Measurements from ENCODE around the gene FAIM2.
A peak's percentile ranks its signal among the peaks of the same experiment; 100 is the strongest.

FAIM2 gene

GRCh38 chr12:49821373-49822287, 82.1 kb downstream of the FAIM2 start:
- peak overlapping the region; percentile 37 for H3K4me3 ChIP-seq (ENCODE audit: low read depth, low read length)
- no peak overlapping the region for H2BK12ac ChIP-seq (ENCODE audit: low read length)
- DNase-seq: peak; percentile 69 to 84
- H2BK120ac ChIP-seq (ENCODE audit: insufficient read depth, low read length, poor library complexity): no peak overlapping the region
- H3K27ac ChIP-seq (ENCODE audit: low read depth, low read length): no peak overlapping the region
- H3K79me2 ChIP-seq (ENCODE audit: control insufficient read depth, insufficient read depth, low read length, poor library complexity): peaks cover 1% of the 10 kb centered on the region
- no peak overlapping the region for H3K9ac ChIP-seq (ENCODE audit: low read length)
- WGBS (ENCODE audit: extremely low coverage, insufficient coverage, insufficient read length): no CpG with 5 or more reads among the region's 10 CpGs
- no peak overlapping the region for H2AK5ac ChIP-seq (ENCODE audit: low read length)
- H4K91ac ChIP-seq (ENCODE audit: low read depth, low read length): no peak overlapping the region
- no peak overlapping the region for H3K23ac ChIP-seq (ENCODE audit: low read length)
- no peak overlapping the region for H4K8ac ChIP-seq (ENCODE audit: low read depth, low read length)
- peaks cover 2% of the 10 kb centered on the region for H3K9me3 ChIP-seq (ENCODE audit: insufficient read depth, low read depth, low read length)
- peaks cover 0 to 8% of the 10 kb centered on the region in 2 experiments for H3K4me1 ChIP-seq (ENCODE audit: control insufficient read depth in 1 of 2, insufficient read depth in 2 of 2, low read length in 2 of 2)
- H2BK5ac ChIP-seq (ENCODE audit: low read depth, low read length, poor library complexity): no peak overlapping the region
- no peak overlapping the region for H2AFZ ChIP-seq (ENCODE audit: insufficient read depth, low read length, poor library complexity)
- H4K12ac ChIP-seq (ENCODE audit: low read depth, low read length): no peak overlapping the region
- H3K14ac ChIP-seq (ENCODE audit: low read length): no peak overlapping the region
- no peak overlapping the region for H3K4me2 ChIP-seq (ENCODE audit: low read length)
- H3K79me1 ChIP-seq (ENCODE audit: low read length): no peaks in the 10 kb centered on the region
- H3K18ac ChIP-seq (ENCODE audit: low read length): no peak overlapping the region
- no peaks in the 10 kb centered on the region for H3K27me3 ChIP-seq (ENCODE audit: insufficient read depth, low read length)
- H3K4ac ChIP-seq (ENCODE audit: low read depth, low read length): no peak overlapping the region
- peaks cover 7 to 11% of the 10 kb centered on the region in 2 experiments for H3K36me3 ChIP-seq (ENCODE audit: control insufficient read depth in 1 of 2, insufficient read depth in 2 of 2, low read length in 2 of 2)

- no peak overlapping the region for H2BK5ac ChIP-seq (ENCODE audit: low read depth, low read length, poor library complexity)
- peak overlapping the region; percentile 21 for H3K4ac ChIP-seq (ENCODE audit: low read depth, low read length)
- H3K79me1 ChIP-seq (ENCODE audit: low read length): no peaks in the 10 kb centered on the region
- H3K18ac ChIP-seq (ENCODE audit: low read length): no peak overlapping the region
- no peak overlapping the region for H3K23ac ChIP-seq (ENCODE audit: low read length)
- no peak overlapping the region for H3K4me2 ChIP-seq (ENCODE audit: low read length)
- no peak overlapping the region for H4K8ac ChIP-seq (ENCODE audit: low read depth, low read length)
- H2AK5ac ChIP-seq (ENCODE audit: low read length): no peak overlapping the region
- no peak overlapping the region for H2AFZ ChIP-seq (ENCODE audit: insufficient read depth, low read length, poor library complexity)
- H3K4me3 ChIP-seq (ENCODE audit: low read depth, low read length): no peak overlapping the region
- H4K91ac ChIP-seq (ENCODE audit: low read depth, low read length): no peak overlapping the region
- no peak overlapping the region for H2BK120ac ChIP-seq (ENCODE audit: insufficient read depth, low read length, poor library complexity)
- H3K27me3 ChIP-seq (ENCODE audit: insufficient read depth, low read length): no peaks in the 10 kb centered on the region
- H3K9me3 ChIP-seq (ENCODE audit: insufficient read depth, low read depth, low read length): peaks cover 2% of the 10 kb centered on the region
- H3K27ac ChIP-seq (ENCODE audit: low read depth, low read length): no peak overlapping the region
- DNase-seq: no peak
- WGBS (ENCODE audit: extremely low coverage, insufficient coverage, insufficient read length): no CpG with 5 or more reads among the region's 2 CpGs
- H3K4me1 ChIP-seq (ENCODE audit: control insufficient read depth in 1 of 2, insufficient read depth in 2 of 2, low read length in 2 of 2): peaks cover 0 to 7% of the 10 kb centered on the region in 2 experiments
- H3K14ac ChIP-seq (ENCODE audit: low read length): no peak overlapping the region
- H4K12ac ChIP-seq (ENCODE audit: low read depth, low read length): no peak overlapping the region
- peaks cover 12 to 14% of the 10 kb centered on the region in 2 experiments for H3K36me3 ChIP-seq (ENCODE audit: control insufficient read depth in 1 of 2, insufficient read depth in 2 of 2, low read length in 2 of 2)
- H3K9ac ChIP-seq (ENCODE audit: low read length): no peak overlapping the region
- H3K79me2 ChIP-seq (ENCODE audit: control insufficient read depth, insufficient read depth, low read length, poor library complexity): no peaks in the 10 kb centered on the region
- no peak overlapping the region for H2BK12ac ChIP-seq (ENCODE audit: low read length)
Observed at GRCh38 chr12:49819786-49820185, 83.9 kb downstream of the FAIM2 start.

- Histone ChIP-seq H3K4ac (ENCODE audit: low read depth, low read length) (no peak overlapping the region), H3K4me3 (ENCODE audit: low read depth, low read length) (no peak overlapping the region), H4K12ac (ENCODE audit: low read depth, low read length) (no peak overlapping the region), H3K14ac (ENCODE audit: low read length) (no peak overlapping the region), H3K4me2 (ENCODE audit: low read length) (no peak overlapping the region), H3K23ac (ENCODE audit: low read length) (no peak overlapping the region), H3K79me1 (ENCODE audit: low read length) (no peaks in the 10 kb centered on the region), H3K18ac (ENCODE audit: low read length) (no peak overlapping the region), H4K8ac (ENCODE audit: low read depth, low read length) (no peak overlapping the region), H3K9me3 (ENCODE audit: insufficient read depth, low read depth, low read length) (peaks cover 2% of the 10 kb centered on the region), H2BK12ac (ENCODE audit: low read length) (no peak overlapping the region), H3K27ac (ENCODE audit: low read depth, low read length) (no peak overlapping the region), H3K36me3 (ENCODE audit: control insufficient read depth in 1 of 2, insufficient read depth in 2 of 2, low read length in 2 of 2) (peaks cover 7 to 12% of the 10 kb centered on the region in 2 experiments), H3K9ac (ENCODE audit: low read length) (no peak overlapping the region), H4K91ac (ENCODE audit: low read depth, low read length) (no peak overlapping the region), H2AFZ (ENCODE audit: insufficient read depth, low read length, poor library complexity) (no peak overlapping the region), H3K27me3 (ENCODE audit: insufficient read depth, low read length) (no peaks in the 10 kb centered on the region), H3K79me2 (ENCODE audit: control insufficient read depth, insufficient read depth, low read length, poor library complexity) (no peaks in the 10 kb centered on the region), H2BK120ac (ENCODE audit: insufficient read depth, low read length, poor library complexity) (no peak overlapping the region), H3K4me1 (ENCODE audit: control insufficient read depth in 1 of 2, insufficient read depth in 2 of 2, low read length in 2 of 2) (peaks cover 0 to 7% of the 10 kb centered on the region in 2 experiments), H2AK5ac (ENCODE audit: low read length) (no peak overlapping the region), H2BK5ac (ENCODE audit: low read depth, low read length, poor library complexity) (no peak overlapping the region)
- peak in 1 of 2 donors; percentile 57 for DNase-seq
- no CpG with 5 or more reads among the region's 7 CpGs for WGBS (ENCODE audit: extremely low coverage, insufficient coverage, insufficient read length)
Observed at GRCh38 chr12:49818241-49818895, 85.3 kb downstream of the FAIM2 start.
